Hematopoietic multipotent progenitor cell treated with erythropoietin and hydrocortisone succinate and interleukin-3 and kit ligand, for 6 days (in vitro differentiated cells): ENCODE measurements around the gene PLEKHA7.
A peak's percentile ranks its signal among the peaks of the same experiment; 100 is the strongest.
"Not testable (repeated sequence)": the region's sequence is repeated elsewhere in the genome, so short reads cannot be mapped to it uniquely, and the experiment has no call there.

Experiments
- DNase-seq: peaks from one replicate; pipeline ENCODE4 v3.0.0-alpha.2; 2015

Gene PLEKHA7

GRCh38 chr11:16973338-16973964, 40.8 kb downstream of the PLEKHA7 start:
- DNase-seq: peak; percentile 22

GRCh38 chr11:16969010-16969999, 44.9 kb downstream of the PLEKHA7 start:
- no peak for DNase-seq

GRCh38 chr11:16968196-16968595, 46.0 kb downstream of the PLEKHA7 start:
- DNase-seq: no peak

- no peak for DNase-seq
These were observed 47.1 kb downstream of the PLEKHA7 start for GRCh38 chr11:16966930-16967671.

- DNase-seq: no peak
These were observed 49.7 kb downstream of the PLEKHA7 start for GRCh38 chr11:16964501-16964900.

GRCh38 chr11:16963316-16963876, 50.8 kb downstream of the PLEKHA7 start:
- DNase-seq: no peak

GRCh38 chr11:16962589-16962988, 51.6 kb downstream of the PLEKHA7 start:
- not testable (repeated sequence) for DNase-seq

- DNase-seq: peak; percentile 61
These were observed 52.1 kb downstream of the PLEKHA7 start for GRCh38 chr11:16962146-16962545.

- DNase-seq: no peak
These were observed 54.0 kb downstream of the PLEKHA7 start for GRCh38 chr11:16960250-16960649.

GRCh38 chr11:16959602-16960001, 54.6 kb downstream of the PLEKHA7 start:
- no peak for DNase-seq

GRCh38 chr11:16958833-16959232, 55.4 kb downstream of the PLEKHA7 start:
- DNase-seq: no peak

- DNase-seq: no peak
These were observed 57.6 kb downstream of the PLEKHA7 start for GRCh38 chr11:16956538-16957153.

- no peak for DNase-seq
These were observed 60.6 kb downstream of the PLEKHA7 start for GRCh38 chr11:16953663-16954062.

GRCh38 chr11:16946477-16947282, 67.5 kb downstream of the PLEKHA7 start:
- no peak for DNase-seq

GRCh38 chr11:16945671-16946469, 68.3 kb downstream of the PLEKHA7 start:
- DNase-seq: peak; percentile 82

- DNase-seq: no peak
These were observed 71.3 kb downstream of the PLEKHA7 start for GRCh38 chr11:16942911-16943310.

- no peak for DNase-seq
These were observed 71.9 kb downstream of the PLEKHA7 start for GRCh38 chr11:16942342-16942741.

GRCh38 chr11:16941935-16942334, 72.3 kb downstream of the PLEKHA7 start:
- no peak for DNase-seq

- DNase-seq: no peak
These were observed 76.2 kb downstream of the PLEKHA7 start for GRCh38 chr11:16938061-16938460.

- DNase-seq: no peak
These were observed 77.6 kb downstream of the PLEKHA7 start for GRCh38 chr11:16936643-16937042.
